Measurements from ENCODE around the gene ENTPD2.

DNA sequence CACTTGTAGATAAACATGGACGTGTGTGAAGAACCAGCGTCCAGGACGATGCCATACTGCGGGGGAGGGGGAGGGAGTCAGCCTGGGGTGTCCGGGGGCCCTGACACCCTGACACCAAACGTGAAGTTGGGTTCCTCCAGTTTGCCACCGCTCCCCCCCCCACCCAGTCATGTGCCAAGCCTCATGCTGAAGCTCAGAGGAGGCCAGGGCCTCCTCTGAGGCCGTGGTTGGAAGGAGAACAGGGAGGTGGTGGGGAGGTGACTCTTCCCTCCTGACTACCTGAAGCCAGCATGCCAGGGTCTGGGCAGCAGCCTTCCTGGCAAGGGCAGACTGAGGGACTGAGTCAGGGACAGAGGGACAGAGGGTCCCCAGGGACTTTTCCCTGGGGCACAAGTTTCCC lies 1.6 kb downstream of the ENTPD2 start:
- TF ChIP-seq, protein P1, sequence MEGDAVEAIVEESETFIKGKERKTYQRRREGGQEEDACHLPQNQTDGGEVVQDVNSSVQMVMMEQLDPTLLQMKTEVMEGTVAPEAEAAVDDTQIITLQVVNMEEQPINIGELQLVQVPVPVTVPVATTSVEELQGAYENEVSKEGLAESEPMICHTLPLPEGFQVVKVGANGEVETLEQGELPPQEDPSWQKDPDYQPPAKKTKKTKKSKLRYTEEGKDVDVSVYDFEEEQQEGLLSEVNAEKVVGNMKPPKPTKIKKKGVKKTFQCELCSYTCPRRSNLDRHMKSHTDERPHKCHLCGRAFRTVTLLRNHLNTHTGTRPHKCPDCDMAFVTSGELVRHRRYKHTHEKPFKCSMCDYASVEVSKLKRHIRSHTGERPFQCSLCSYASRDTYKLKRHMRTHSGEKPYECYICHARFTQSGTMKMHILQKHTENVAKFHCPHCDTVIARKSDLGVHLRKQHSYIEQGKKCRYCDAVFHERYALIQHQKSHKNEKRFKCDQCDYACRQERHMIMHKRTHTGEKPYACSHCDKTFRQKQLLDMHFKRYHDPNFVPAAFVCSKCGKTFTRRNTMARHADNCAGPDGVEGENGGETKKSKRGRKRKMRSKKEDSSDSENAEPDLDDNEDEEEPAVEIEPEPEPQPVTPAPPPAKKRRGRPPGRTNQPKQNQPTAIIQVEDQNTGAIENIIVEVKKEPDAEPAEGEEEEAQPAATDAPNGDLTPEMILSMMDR (IDR thresholded peaks at IDR 0.05), result no peak
- no peak for TF ChIP-seq POLR2A (IDR thresholded peaks at IDR 0.05)

Data from uterus (tissue), 2 donors.